ENCODE results near the gene TFEC.
"Not testable (repeated sequence)": the region's sequence is repeated elsewhere in the genome, so short reads cannot be mapped to it uniquely, and the experiment has no call there.

The TFEC gene

GRCh38 chr7:115952832-115953231 is 77.7 kb downstream of the TFEC start:
- TF ChIP-seq ZFX (IDR thresholded peaks at IDR 0.05) (no peak), CTCF (conservative IDR thresholded peaks at IDR 0.05) (no peak)
- no peak overlapping the region for H3K27ac ChIP-seq

- TF ChIP-seq CTCF (conservative IDR thresholded peaks at IDR 0.05) (no peak), ZFX (IDR thresholded peaks at IDR 0.05) (no peak)
- H3K27ac ChIP-seq = no peak overlapping the region
These were observed 79.0 kb downstream of the TFEC start for GRCh38 chr7:115951547-115951946.

- H3K27ac ChIP-seq = no peak overlapping the region
- no peak for TF ChIP-seq ZFX (IDR thresholded peaks at IDR 0.05)
- TF ChIP-seq CTCF (conservative IDR thresholded peaks at IDR 0.05) = no peak
These were observed 88.8 kb downstream of the TFEC start for GRCh38 chr7:115941703-115942268.

DNA sequence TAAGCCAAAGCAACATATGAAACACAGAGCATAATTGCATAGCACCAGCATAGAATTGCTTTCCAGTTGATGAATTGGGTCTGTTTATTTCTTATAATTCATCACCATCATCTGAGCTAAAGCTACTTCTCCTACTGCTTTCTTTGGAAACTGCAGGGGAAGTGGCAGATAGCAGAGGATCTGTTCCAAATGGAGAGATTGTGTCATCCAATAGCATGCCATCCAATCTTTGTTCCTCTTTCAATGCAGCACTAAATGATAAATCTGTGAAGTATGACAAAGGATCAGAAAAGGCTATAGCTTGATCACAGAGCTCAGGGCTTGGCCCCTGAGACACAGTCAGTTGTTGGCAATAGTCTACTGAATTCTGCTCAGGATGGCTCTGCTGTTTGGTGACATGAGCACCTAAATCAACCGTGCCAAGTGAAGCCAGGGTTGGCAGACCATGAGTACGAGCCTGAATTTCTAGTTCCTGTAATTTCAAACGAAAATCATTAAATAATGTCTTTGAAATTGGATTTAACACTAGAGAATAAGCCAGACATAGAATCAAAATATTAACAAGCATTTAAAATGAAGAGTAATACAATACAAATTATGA is 90.0 kb downstream of the TFEC start:
- no peak for TF ChIP-seq CTCF (conservative IDR thresholded peaks at IDR 0.05)
- no peak for TF ChIP-seq ZFX (IDR thresholded peaks at IDR 0.05)
- no peak overlapping the region for H3K27ac ChIP-seq

- TF ChIP-seq CTCF (conservative IDR thresholded peaks at IDR 0.05) (no peak), ZFX (IDR thresholded peaks at IDR 0.05) (no peak)
- H3K27ac ChIP-seq = no peak overlapping the region
These were observed 92.6 kb downstream of the TFEC start for GRCh38 chr7:115937960-115938359.

DNA sequence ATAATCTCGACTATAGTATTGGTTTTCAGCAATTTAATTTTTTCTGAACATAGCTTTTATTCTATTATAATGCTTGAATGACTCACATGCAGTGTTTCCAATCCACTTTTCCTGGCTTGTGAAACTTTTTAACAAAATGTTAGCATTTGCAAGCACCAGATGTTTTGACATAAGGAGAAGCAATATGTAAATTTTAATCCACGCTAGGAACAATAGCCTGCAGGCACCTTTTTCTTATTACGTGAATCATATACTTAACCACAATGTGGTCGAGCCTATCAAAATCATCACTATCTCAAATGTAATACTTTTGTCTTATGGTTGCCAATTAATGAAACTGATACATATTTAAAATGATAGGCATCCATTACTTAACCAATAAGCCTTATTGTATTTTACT is 97.1 kb downstream of the TFEC start:
- no peak overlapping the region for H3K27ac ChIP-seq
- TF ChIP-seq ZFX (IDR thresholded peaks at IDR 0.05) = no peak
- no peak for TF ChIP-seq CTCF (conservative IDR thresholded peaks at IDR 0.05)

GRCh38 chr7:115932880-115933279 is 97.7 kb downstream of the TFEC start:
- H3K27ac ChIP-seq = no peak overlapping the region
- TF ChIP-seq ZFX (IDR thresholded peaks at IDR 0.05) (no peak), CTCF (conservative IDR thresholded peaks at IDR 0.05) (no peak)

DNA sequence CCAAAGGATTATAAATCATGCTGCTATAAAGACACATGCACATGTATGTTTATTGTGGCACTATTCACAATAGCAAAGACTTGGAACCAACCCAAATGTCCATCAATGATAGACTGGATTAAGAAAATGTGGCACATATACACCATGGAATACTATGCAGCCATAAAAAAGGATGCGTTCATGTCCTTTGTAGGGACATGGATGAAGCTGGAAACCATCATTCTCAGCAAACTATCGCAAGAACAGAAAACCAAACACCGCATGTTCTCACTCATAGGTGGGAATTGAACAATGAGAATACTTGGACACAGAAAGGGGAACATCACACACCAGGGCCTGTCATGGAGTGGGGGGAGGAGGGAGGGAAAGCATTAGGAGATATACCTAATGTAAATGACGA is 100.4 kb downstream of the TFEC start:
- H3K27ac ChIP-seq = not testable (repeated sequence)

- not testable (repeated sequence) for H3K27ac ChIP-seq
These were observed 100.8 kb downstream of the TFEC start for GRCh38 chr7:115929736-115930135.
